ENCODE data around the gene PKNOX2. TPM values are rescaled to one million over a fixed set of nuclear protein-coding genes. Genes with fewer than 3 reads are reported as not detected.
A peak's percentile ranks its signal among the peaks of the same experiment; 100 is the strongest.

PKNOX2 gene
- total and polyA plus RNA-seq, 9 of the 15 experiments (the other 6 are each of a cell fraction or from before 2014, with no cell fraction given): not detected

- no peak for TF ChIP-seq UBTF (IDR thresholded peaks at IDR 0.05; ENCODE audit: borderline replicate concordance in 1 of 2, low read depth in 2 of 2, low read length in 2 of 2)
- no peak for TF ChIP-seq SRSF3 (IDR thresholded peaks at IDR 0.05; ENCODE audit: insufficient read depth, low read length)
- TF ChIP-seq HNRNPK (IDR thresholded peaks at IDR 0.05; ENCODE audit: low read depth, low read length, poor library complexity, severe bottlenecking): no peak
- TF ChIP-seq TRIM28 (IDR thresholded peaks at IDR 0.05): no peak
- no peak for TF ChIP-seq CBX5 (IDR thresholded peaks at IDR 0.05; ENCODE audit: borderline replicate concordance, low read depth)
- TF ChIP-seq MAFG (tag; conservative IDR thresholded peaks at IDR 0.05): no peak
- no peak for TF ChIP-seq SRF (CRISPR knock-in tag; IDR thresholded peaks at IDR 0.05)
- peak; percentile 62 for TF ChIP-seq PBX2 (CRISPR knock-in tag; IDR thresholded peaks at IDR 0.05; ENCODE audit: low read depth)
- peak; percentile 81 for TF ChIP-seq PBX2 (tag; conservative IDR thresholded peaks at IDR 0.05; ENCODE audit: low read depth)
- TF ChIP-seq ZNF76 (CRISPR knock-in tag; IDR thresholded peaks at IDR 0.05; ENCODE audit: borderline replicate concordance): no peak
- no peak for TF ChIP-seq ZNF695 (CRISPR knock-in tag; IDR thresholded peaks at IDR 0.05)
- TF ChIP-seq PTBP1 (IDR thresholded peaks at IDR 0.05; ENCODE audit: low read depth, low read length): no peak
- TF ChIP-seq TFAP4 (CRISPR knock-in tag; IDR thresholded peaks at IDR 0.05; ENCODE audit: borderline replicate concordance): no peak
- TF ChIP-seq ADNP (tag; IDR thresholded peaks at IDR 0.05): no peak
- no peak for TF ChIP-seq RBM15 (IDR thresholded peaks at IDR 0.05; ENCODE audit: insufficient read depth, low read length)
- no peak for TF ChIP-seq ZNF75A (CRISPR knock-in tag; IDR thresholded peaks at IDR 0.05)
- no peak for TF ChIP-seq FOXJ2 (tag; IDR thresholded peaks at IDR 0.05)
- TF ChIP-seq TCFL5 (CRISPR knock-in tag; conservative IDR thresholded peaks at IDR 0.05): no peak
- TF ChIP-seq RFX5 (IDR thresholded peaks at IDR 0.05; ENCODE audit: low read depth, low read length): no peak
- no peak for TF ChIP-seq SRSF1 (IDR thresholded peaks at IDR 0.05; ENCODE audit: low read depth, low read length)
- TF ChIP-seq NKRF (IDR thresholded peaks at IDR 0.05; ENCODE audit: borderline replicate concordance): no peak
Measured at GRCh38 chr11:125451400-125452124, 287.0 kb downstream of the PKNOX2 start (continued).
